Gastrocnemius medialis (tissue), 4 donors: Measurements from ENCODE around the gene GABARAPL1. TPM values are rescaled to one million over a fixed set of nuclear protein-coding genes. Genes with fewer than 3 reads are reported as not detected.

ENCODE experiments used
- ATAC-seq, 2 donors: fragments of 150-250 bp; one replicate each; pipeline ENCODE4 v1.9.1; 2016
- DNase-seq, 2 donors: peaks; one replicate each; pipeline ENCODE4 v3.0.0-alpha.2; 2019
- H3K27ac ChIP-seq, 4 donors: fragments of 200-600 bp; sonication (generic); 1 replicate in 1 of 4; 2 replicates in 3 of 4; pipeline ENCODE4 v1.5.1; 2016 to 2018; ENCODE audit warnings: mild to moderate bottlenecking in 2 of 4, moderate library complexity in 1 of 4
- H3K27me3 ChIP-seq, 3 donors: fragments of 200-600 bp; sonication (generic) in 2 of 3; 1 replicate in 1 of 3; 2 replicates in 2 of 3; pipeline versions ENCODE4 v1.5.1 to v1.6.0; 2016 to 2019; ENCODE audit warnings: mild to moderate bottlenecking in 1 of 3, moderate library complexity in 1 of 3
- H3K36me3 ChIP-seq, 2 donors: fragments of 200-600 bp; sonication (generic) in 1 of 2; one replicate each; pipeline ENCODE4 v1.5.1; 2017 to 2018
- H3K4me1 ChIP-seq, 2 donors: fragments of 200-600 bp; sonication (generic) in 1 of 2; one replicate each; pipeline ENCODE4 v1.5.1; 2016 to 2017; ENCODE audit warnings: mild to moderate bottlenecking in 2 of 2
- H3K4me3 ChIP-seq, 4 donors: fragments of 200-600 bp; sonication (generic) in 3 of 4; 1 replicate in 1 of 4; 2 replicates in 3 of 4; pipeline ENCODE4 v1.5.1; 2016 to 2019; ENCODE audit warnings: mild to moderate bottlenecking in 2 of 4
- H3K9me3 ChIP-seq, 3 donors: fragments of 200-600 bp; sonication (generic) in 2 of 3; 1 replicate in 1 of 3; 2 replicates in 2 of 3; pipeline ENCODE4 v1.5.1; 2016 to 2019
- CTCF ChIP-seq, 5 experiments: fragments of 450-650 bp in 3 of 5; fragments of 200-600 bp in 2 of 5; sonication (generic) in 2 of 5; IDR thresholded peaks in 4 of 5; conservative IDR thresholded peaks in 1 of 5; 1 replicate in 4 of 5; 2 replicates in 1 of 5; pipeline ENCODE4 v1.5.1; 2016 to 2019; ENCODE audit warnings: antibody characterized with exemption in 5 of 5, mild to moderate bottlenecking in 3 of 5, moderate library complexity in 3 of 5
- POLR2A ChIP-seq, 2 donors: fragments of 450-650 bp; IDR thresholded peaks; one replicate each; pipeline ENCODE4 v1.6.1; 2017; ENCODE audit warnings: antibody characterized with exemption in 2 of 2, mild to moderate bottlenecking in 2 of 2, moderate library complexity in 2 of 2
- in situ Hi-C, 4 donors: fragments of 200-750 bp; cut with MboI; loops; one replicate each; pipeline versions ENCODE4 v1.15.0 to v1.8.0; 2017; ENCODE audit warnings: low sequenced_read_pairs in 4 of 4
- intact Hi-C: fragments of 100-400 bp; cut with DNase I; formaldehyde crosslinking; loops from one replicate; pipeline ENCODE4 v1.15.1; 2023; ENCODE audit warnings: low total_unique reads
- total RNA-seq, 4 donors: library from RNA; depleted of rRNA; stranded (reverse); fragments of >200 nt; gene quantifications; one replicate each; pipeline versions ENCODE4 v1.1.0 to v1.2.3, GENCODE V29; 2016

GABARAPL1 gene
- total RNA-seq, 4 donors from 2014 or later = 144 to 605 (median 175) TPM

- in situ Hi-C loops = no loop called here
- Histone ChIP-seq H3K4me1 (no peaks in the 10 kb centered on the region), H3K36me3 (no peaks in the 10 kb centered on the region), H3K27me3 (peaks cover 0 to 4% (median 0%) of the 10 kb centered on the region in 3 donors), H3K9me3 (no peaks in the 10 kb centered on the region), H3K4me3 (no peak within 1 kb of the TSS), H3K27ac (no peak within 1 kb of the TSS)
- DNase-seq (no peak), ATAC-seq (no peak)
- intact Hi-C loops = no loop called here
- no peak for TF ChIP-seq CTCF (IDR thresholded peaks at IDR 0.05 in 4 of 5, conservative IDR thresholded peaks at IDR 0.05 in 1 of 5)
- TF ChIP-seq POLR2A (IDR thresholded peaks at IDR 0.05) = no peak
These were observed 33.9 kb upstream of the GABARAPL1 start, which contains the start of gene TMEM52B for GRCh38 chr12:10178821-10179220. Gene TMEM52B (plus strand): TSS chr12:10179032. CDS start chr12:10179575, 543 bp downstream.

DNA sequence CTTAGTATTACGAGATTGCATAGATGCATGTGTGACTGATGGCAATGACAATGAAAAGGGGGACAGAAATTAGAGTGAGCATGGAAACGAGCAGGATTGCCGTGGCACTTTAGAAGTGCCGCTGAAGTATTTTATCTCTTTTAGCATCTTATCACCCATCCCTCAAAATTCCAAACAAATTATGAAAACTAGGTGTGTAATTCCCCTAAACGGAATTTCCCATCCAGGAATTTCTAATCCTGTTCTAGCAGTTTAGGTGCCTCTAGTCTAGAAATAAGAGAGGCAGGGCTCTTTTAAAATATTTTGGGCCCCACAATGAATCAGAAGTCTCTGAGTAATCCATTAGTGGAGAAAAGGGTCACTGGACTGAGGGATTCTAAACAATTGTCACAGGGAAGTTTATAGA lies 32.9 kb upstream of the GABARAPL1 start:
- no peak for TF ChIP-seq CTCF (IDR thresholded peaks at IDR 0.05 in 4 of 5, conservative IDR thresholded peaks at IDR 0.05 in 1 of 5)
- TF ChIP-seq POLR2A (IDR thresholded peaks at IDR 0.05) = no peak
- intact Hi-C loops = no loop called here
- DNase-seq (no peak), ATAC-seq (no peak)
- Histone ChIP-seq H3K4me1 (no peaks in the 10 kb centered on the region), H3K27ac (no peak overlapping the region), H3K4me3 (no peak overlapping the region), H3K36me3 (no peaks in the 10 kb centered on the region), H3K9me3 (no peaks in the 10 kb centered on the region), H3K27me3 (peaks cover 3 to 5% (median 4%) of the 10 kb centered on the region in 3 donors)
- in situ Hi-C loops = no loop called here

GRCh38 chr12:10182354-10183049 lies 30.2 kb upstream of the GABARAPL1 start:
- no peaks in the 10 kb centered on the region for H3K9me3 ChIP-seq
- no peak overlapping the region for H3K4me3 ChIP-seq
- ATAC-seq (no peak), DNase-seq (no peak)
- no peaks in the 10 kb centered on the region for H3K36me3 ChIP-seq
- TF ChIP-seq CTCF (IDR thresholded peaks at IDR 0.05 in 4 of 5, conservative IDR thresholded peaks at IDR 0.05 in 1 of 5) (no peak), POLR2A (IDR thresholded peaks at IDR 0.05) (no peak)
- H3K27me3 ChIP-seq = peaks cover 3 to 10% (median 4%) of the 10 kb centered on the region in 3 donors
- intact Hi-C loops (no loop called here), in situ Hi-C loops (no loop called here)
- H3K4me1 ChIP-seq = no peaks in the 10 kb centered on the region
- H3K27ac ChIP-seq = no peak overlapping the region

- TF ChIP-seq CTCF (IDR thresholded peaks at IDR 0.05 in 4 of 5, conservative IDR thresholded peaks at IDR 0.05 in 1 of 5) = no peak
- no peak for TF ChIP-seq POLR2A (IDR thresholded peaks at IDR 0.05)
- Histone ChIP-seq H3K36me3 (no peaks in the 10 kb centered on the region), H3K4me1 (no peaks in the 10 kb centered on the region), H3K4me3 (no peak overlapping the region), H3K27ac (no peak overlapping the region), H3K27me3 (peaks cover under 1 to 10% (median 3%) of the 10 kb centered on the region in 3 donors), H3K9me3 (no peaks in the 10 kb centered on the region)
- DNase-seq = no peak
- in situ Hi-C loops = no loop called here
- intact Hi-C loops = no loop called here
- no peak for ATAC-seq
These were observed 28.3 kb upstream of the GABARAPL1 start for GRCh38 chr12:10184261-10184843.
